PC-3 (cell line): Measurements from ENCODE around the gene PLSCR1. TPM values are rescaled to one million over a fixed set of nuclear protein-coding genes. Genes with fewer than 3 reads are reported as not detected.

ENCODE experiments used
- ATAC-seq: fragments of 200-7000 bp; cut with Tn5 transposase; 2 replicates; pipeline ENCODE4 v1.9.1; 2020; ENCODE audit warnings: mild to moderate bottlenecking, moderate library complexity
- BruUV-seq: library from RNA; stranded (reverse); fragments of 400-500 nt; replicated peaks from 2 replicates; lab custom pipeline; 2021; lab: Mats Ljungman, UMichigan
- CTCF ChIA-PET: fragments of 300-600 bp; sonication (Branson Sonifier 250); formaldehyde crosslinking; loops from one replicate; lab custom pipeline; 2022; ENCODE audit warnings: antibody characterized with exemption; lab: Charles Lee
- POLR2A ChIA-PET: fragments of 300-600 bp; sonication (Branson Sonifier 250); formaldehyde crosslinking; loops from one replicate; lab custom pipeline; 2022; ENCODE audit warnings: antibody characterized with exemption; ENCODE audit not compliant: unreplicated experiment; lab: Charles Lee
- DNase-seq: peaks from one replicate; pipeline ENCODE4 v3.0.0-alpha.2; 2015
- H2AFZ ChIP-seq: fragments of 300-600 bp; sonication (generic); 2 replicates; pipeline ENCODE4 v1.6.0; 2016; ENCODE audit warnings: antibody characterized with exemption, low read length
- H3F3A ChIP-seq: fragments of 300-600 bp; sonication (generic); one replicate; pipeline ENCODE4 v1.6.0; 2017; ENCODE audit warnings: antibody characterized with exemption, low read length, control low read depth, mild to moderate bottlenecking; ENCODE audit not compliant: unreplicated experiment
- H3K27ac ChIP-seq: fragments of 300-600 bp; sonication (generic); 2 replicates; pipeline ENCODE4 v1.5.1; 2016; ENCODE audit warnings: mild to moderate bottlenecking, low read length
- H3K27me3 ChIP-seq: fragments of 300-600 bp; sonication (generic); 2 replicates; pipeline ENCODE4 v1.6.1; 2016; ENCODE audit warnings: low read length, mixed read lengths
- H3K36me3 ChIP-seq: fragments of 300-600 bp; sonication (generic); 2 replicates; pipeline ENCODE4 v1.6.1; 2016; ENCODE audit warnings: low read depth, mixed run types, low read length, mixed read lengths
- H3K4me1 ChIP-seq: fragments of 300-600 bp; sonication (generic); 2 replicates; pipeline ENCODE4 v1.5.1; 2016; ENCODE audit warnings: low read length; ENCODE audit not compliant: insufficient read depth
- H3K4me2 ChIP-seq: fragments of 300-600 bp; sonication (generic); 2 replicates; pipeline ENCODE4 v1.6.0; 2016; ENCODE audit warnings: low read length
- H3K4me3 ChIP-seq: fragments of 300-600 bp; sonication (generic); 2 replicates; pipeline ENCODE4 v1.5.1; 2016; ENCODE audit warnings: mild to moderate bottlenecking, low read length, mixed read lengths
- H3K79me2 ChIP-seq: fragments of 300-600 bp; sonication (generic); 2 replicates; pipeline ENCODE4 v1.6.1; 2017; ENCODE audit warnings: low read length, mixed read lengths
- H3K9ac ChIP-seq: fragments of 300-600 bp; sonication (generic); 2 replicates; pipeline ENCODE4 v1.6.0; 2016; ENCODE audit warnings: mild to moderate bottlenecking, low read length
- H3K9me2 ChIP-seq: fragments of 300-600 bp; sonication (generic); replicated peaks from 2 replicates; pipeline ENCODE4 v1.6.1; 2016; ENCODE audit warnings: mixed run types, low read length, mixed read lengths
- H3K9me3 ChIP-seq: fragments of 300-600 bp; sonication (generic); 2 replicates; pipeline ENCODE4 v1.6.1; 2016; ENCODE audit warnings: low read length, mixed read lengths
- H4K20me1 ChIP-seq: fragments of 300-600 bp; sonication (generic); 2 replicates; pipeline ENCODE4 v1.6.1; 2016; ENCODE audit warnings: low read length, mixed read lengths
- CTCF ChIP-seq: fragments of 300-600 bp; sonication (generic); conservative IDR thresholded peaks from 2 replicates; pipeline ENCODE4 v1.5.1; 2017; ENCODE audit warnings: antibody characterized with exemption, low read depth, mild to moderate bottlenecking, low read length
- EZH2 ChIP-seq: fragments of 300-600 bp; sonication (generic); IDR thresholded peaks from one replicate; pipeline ENCODE4 v1.6.1; 2017; ENCODE audit warnings: antibody characterized with exemption, mild to moderate bottlenecking, low read length; ENCODE audit not compliant: unreplicated experiment
- EZH2phosphoT487 ChIP-seq: fragments of 300-600 bp; sonication (generic); IDR thresholded peaks from 2 replicates; pipeline ENCODE4 v1.6.1; 2018; ENCODE audit warnings: mild to moderate bottlenecking, antibody characterized with exemption, low read length, borderline replicate concordance
- intact Hi-C: fragments of 100-400 bp; cut with micrococcal nuclease; formaldehyde crosslinking; loops from 2 replicates; pipeline ENCODE4 v1.9.0; 2023
- total RNA-seq: library from RNA; depleted of rRNA; stranded (reverse); fragments of >200 nt; gene quantifications from 2 replicates; pipeline ENCODE4 v1.2.3, GENCODE V29; 2014

Gene PLSCR1
- total RNA-seq, 1 experiment from 2014 or later = 48.8 TPM

GRCh38 chr3:146560678-146561077 lies 16.3 kb upstream of the PLSCR1 start:
- H3K36me3 ChIP-seq = no peaks in the 10 kb centered on the region
- H3K4me1 ChIP-seq = no peaks in the 10 kb centered on the region
- no peak overlapping the region for H3K27ac ChIP-seq
- H3K9me3 ChIP-seq = no peaks in the 10 kb centered on the region
- POLR2A ChIA-PET = no interaction called here
- CTCF ChIA-PET = no interaction called here
- H3K4me2 ChIP-seq = no peak overlapping the region
- no peaks in the 10 kb centered on the region for H3K79me2 ChIP-seq
- H2AFZ ChIP-seq = no peak overlapping the region
- H3K9me2 ChIP-seq = no peaks in the 10 kb centered on the region
- ATAC-seq (no peak), DNase-seq (no peak)
- BruUV-seq = no TSS peak
- no peaks in the 10 kb centered on the region for H4K20me1 ChIP-seq
- no peak overlapping the region for H3K4me3 ChIP-seq
- TF ChIP-seq CTCF (no peak), EZH2 (no peak), EZH2phosphoT487 (no peak)
- no peaks in the 10 kb centered on the region for H3F3A ChIP-seq
- H3K27me3 ChIP-seq = no peaks in the 10 kb centered on the region
- no peak overlapping the region for H3K9ac ChIP-seq
- intact Hi-C loops = no loop called here

- Histone ChIP-seq H3K79me2 (no peaks in the 10 kb centered on the region), H3K27me3 (no peaks in the 10 kb centered on the region), H3K4me2 (no peak overlapping the region), H3K9me2 (no peaks in the 10 kb centered on the region), H2AFZ (no peak overlapping the region), H3K9me3 (no peaks in the 10 kb centered on the region), H3K9ac (no peak overlapping the region), H4K20me1 (no peaks in the 10 kb centered on the region), H3K27ac (no peak overlapping the region), H3K4me1 (no peaks in the 10 kb centered on the region), H3K4me3 (no peak overlapping the region), H3K36me3 (no peaks in the 10 kb centered on the region), H3F3A (no peaks in the 10 kb centered on the region)
- no peak for ATAC-seq
- DNase-seq = no peak
- intact Hi-C loops = no loop called here
- no TSS peak for BruUV-seq
- TF ChIP-seq EZH2phosphoT487 (no peak), CTCF (no peak), EZH2 (no peak)
- ChIA-PET CTCF (no interaction called here), POLR2A (no interaction called here)
Observed at GRCh38 chr3:146559388-146559787, 15.0 kb upstream of the PLSCR1 start.

- Histone ChIP-seq H2AFZ (no peak overlapping the region), H3K27me3 (no peaks in the 10 kb centered on the region), H3K79me2 (no peaks in the 10 kb centered on the region), H3K27ac (no peak overlapping the region), H3K4me3 (no peak overlapping the region), H4K20me1 (no peaks in the 10 kb centered on the region), H3K9me2 (no peaks in the 10 kb centered on the region), H3K36me3 (no peaks in the 10 kb centered on the region), H3K9me3 (no peaks in the 10 kb centered on the region), H3K9ac (no peak overlapping the region), H3F3A (no peaks in the 10 kb centered on the region), H3K4me2 (no peak overlapping the region), H3K4me1 (no peaks in the 10 kb centered on the region)
- no TSS peak for BruUV-seq
- intact Hi-C loops = no loop called here
- TF ChIP-seq EZH2 = no peak
- CTCF ChIA-PET = no interaction called here
- ATAC-seq (no peak), DNase-seq (no peak)
- POLR2A ChIA-PET = no interaction called here
Observed at GRCh38 chr3:146558781-146559180, 14.4 kb upstream of the PLSCR1 start.
